ENCODE measurements around the gene AOC2.

GRCh38 chr17:42850954-42851353 is 6.6 kb downstream of the AOC2 start, which contains the start of gene AOC3:
- TF ChIP-seq CTCF (IDR thresholded peaks at IDR 0.05) = no peak
- no peak for TF ChIP-seq POLR2A (IDR thresholded peaks at IDR 0.05)

All from vagina (tissue), 2 donors.